PC-9 (cell line): ENCODE data around the gene TOX2. TPM values are rescaled to one million over a fixed set of nuclear protein-coding genes. Genes with fewer than 3 reads are reported as not detected.
A peak's percentile ranks its signal among the peaks of the same experiment; 100 is the strongest.

ENCODE experiments used
- BruUV-seq: library from RNA; stranded (reverse); fragments of 400-500 nt; replicated peaks from 2 replicates; lab custom pipeline; 2021; lab: Mats Ljungman, UMichigan
- CTCF ChIA-PET: fragments of 300-600 bp; sonication (Branson Sonifier 250); formaldehyde crosslinking; loops from one replicate; lab custom pipeline; 2022; ENCODE audit warnings: antibody characterized with exemption; lab: Charles Lee
- POLR2A ChIA-PET: fragments of 300-600 bp; sonication (Branson Sonifier 250); formaldehyde crosslinking; loops from one replicate; lab custom pipeline; 2022; ENCODE audit warnings: antibody characterized with exemption; ENCODE audit not compliant: unreplicated experiment; lab: Charles Lee
- DNase-seq, 2 experiments: peaks; one replicate each; pipeline versions ENCODE4 v3.0.0 to v3.0.0-alpha.2; 2015 to 2022; ENCODE audit warnings: mixed read lengths in 1 of 2
- H2AFZ ChIP-seq: fragments of 200-600 bp; sonication (generic); 2 replicates; pipeline ENCODE4 v1.8.1; 2017; ENCODE audit warnings: antibody characterized with exemption
- H3F3A ChIP-seq: fragments of 200-600 bp; sonication (generic); 2 replicates; pipeline ENCODE4 v1.8.1; 2017; ENCODE audit warnings: antibody characterized with exemption, mild to moderate bottlenecking, low read depth; ENCODE audit not compliant: insufficient read depth
- H3K27ac ChIP-seq: fragments of 200-600 bp; sonication (generic); 2 replicates; pipeline ENCODE4 v1.6.1; 2016; ENCODE audit warnings: mixed run types
- H3K27me3 ChIP-seq: fragments of 200-600 bp; sonication (generic); 2 replicates; pipeline ENCODE4 v1.6.1; 2016; ENCODE audit warnings: low read depth, mixed run types; ENCODE audit not compliant: insufficient read depth
- H3K36me3 ChIP-seq: fragments of 200-600 bp; sonication (generic); 2 replicates; pipeline ENCODE4 v1.6.1; 2016; ENCODE audit warnings: low read depth, mixed run types
- H3K4me1 ChIP-seq: fragments of 200-600 bp; sonication (generic); replicated peaks from 2 replicates; pipeline ENCODE4 v1.6.1; 2016; ENCODE audit warnings: mixed run types; ENCODE audit not compliant: insufficient read depth
- H3K4me2 ChIP-seq: fragments of 200-600 bp; sonication (generic); 2 replicates; pipeline ENCODE4 v1.6.1; 2017; ENCODE audit warnings: mixed run types
- H3K4me3 ChIP-seq: fragments of 200-600 bp; sonication (generic); 2 replicates; pipeline ENCODE4 v1.6.1; 2016; ENCODE audit warnings: mixed run types
- H3K79me2 ChIP-seq: fragments of 200-600 bp; sonication (generic); 2 replicates; pipeline ENCODE4 v1.6.1; 2017; ENCODE audit warnings: low read depth, mixed run types
- H3K9me2 ChIP-seq: fragments of 200-600 bp; sonication (generic); 2 replicates; pipeline ENCODE4 v1.8.1; 2017; ENCODE audit warnings: mild to moderate bottlenecking; ENCODE audit not compliant: insufficient read depth
- H3K9me3 ChIP-seq: fragments of 200-600 bp; sonication (generic); 2 replicates; pipeline ENCODE4 v1.8.1; 2016; ENCODE audit warnings: low read depth; ENCODE audit not compliant: insufficient read depth
- H4K20me1 ChIP-seq: fragments of 200-600 bp; sonication (generic); 2 replicates; pipeline ENCODE4 v1.8.1; 2017; ENCODE audit not compliant: insufficient read depth
- CTCF ChIP-seq: fragments of 200-600 bp; sonication (generic); conservative IDR thresholded peaks from 2 replicates; pipeline ENCODE4 v1.6.1; 2017; ENCODE audit warnings: mixed run types, antibody characterized with exemption, mild to moderate bottlenecking, moderate library complexity
- EZH2 ChIP-seq: fragments of 200-600 bp; sonication (generic); IDR thresholded peaks from 2 replicates; pipeline ENCODE4 v1.8.0; 2017; ENCODE audit warnings: antibody characterized with exemption, low read depth
- intact Hi-C: fragments of 100-400 bp; cut with micrococcal nuclease; formaldehyde crosslinking; loops from one replicate; pipeline ENCODE4 v1.10.0; 2022; ENCODE audit not compliant: unreplicated experiment
- total RNA-seq: library from RNA; stranded (reverse); gene quantifications from 2 replicates; pipeline ENCODE4 v1.2.3, GENCODE V29; 2021

The TOX2 gene
- total RNA-seq, 1 experiment from 2014 or later: 30.1 TPM

- no peak overlapping the region for H3K27ac ChIP-seq
- CTCF ChIA-PET: interaction anchor here (0.5 to 3.2 kb wide), 7 partner anchors 19 to 355 kb away, joined by 3 to 61 read pairs (median 3); partner anchors contain the start of gene JPH2
- H3F3A ChIP-seq: peaks cover 13% of the 10 kb centered on the region; the same call in 1 of the 2 replicates
- no peak for TF ChIP-seq EZH2
- no peak for TF ChIP-seq CTCF
- peaks cover 7% of the 10 kb centered on the region; the same call in 1 of the 2 replicates for H3K4me1 ChIP-seq
- H3K27me3 ChIP-seq: no peaks in the 10 kb centered on the region
- H3K4me2 ChIP-seq: no peak overlapping the region
- no peak overlapping the region for H3K4me3 ChIP-seq
- DNase-seq: no peak
- intact Hi-C loops: loop anchor here (1.0 to 10.0 kb wide), 6 partner anchors 74 to 499 kb away; partner anchors contain the start of genes FITM2 and OSER1
- BruUV-seq: no TSS peak
- H3K36me3 ChIP-seq: no peaks in the 10 kb centered on the region
- H3K9me2 ChIP-seq: no peaks in the 10 kb centered on the region
- H3K79me2 ChIP-seq: no peaks in the 10 kb centered on the region
- no peaks in the 10 kb centered on the region for H4K20me1 ChIP-seq
- no peaks in the 10 kb centered on the region for H3K9me3 ChIP-seq
- POLR2A ChIA-PET: interaction anchor here (0.5 to 1.0 kb wide), 3 partner anchors 74 to 456 kb away, joined by 3 to 15 read pairs (median 3); no protein-coding TSS in a partner anchor
- no peak overlapping the region for H2AFZ ChIP-seq
Measured at GRCh38 chr20:44115762-44116644, 201.4 kb downstream of the TOX2 start.

GRCh38 chr20:44117296-44118184 is 202.9 kb downstream of the TOX2 start:
- CTCF ChIA-PET: interaction anchor here (0.6 to 3.2 kb wide), 5 partner anchors 18 to 426 kb away, joined by 3 to 61 read pairs (median 4); partner anchors contain the start of gene JPH2

More at GRCh38 chr20:44117296-44118184, 202.9 kb downstream of the TOX2 start:
- intact Hi-C loops: loop anchor here (2.0 to 10.0 kb wide), 3 partner anchors 93 to 497 kb away; partner anchors contain the start of genes FITM2 and OSER1
- TF ChIP-seq EZH2: no peak
- TF ChIP-seq CTCF: no peak
- Histone ChIP-seq H3K79me2 (no peaks in the 10 kb centered on the region), H4K20me1 (no peaks in the 10 kb centered on the region), H3K4me1 (peaks cover 7% of the 10 kb centered on the region; the same call in 1 of the 2 replicates), H3K36me3 (no peaks in the 10 kb centered on the region), H3K4me3 (no peak overlapping the region), H3K4me2 (no peak overlapping the region), H2AFZ (no peak overlapping the region), H3K27me3 (no peaks in the 10 kb centered on the region), H3K9me3 (no peaks in the 10 kb centered on the region), H3K27ac (no peak overlapping the region), H3F3A (peaks cover 8% of the 10 kb centered on the region; the same call in 1 of the 2 replicates), H3K9me2 (no peaks in the 10 kb centered on the region)
- DNase-seq: peak in 1 of 2 experiments; percentile 18
- BruUV-seq: no TSS peak
- POLR2A ChIA-PET: interaction anchor here (0.5 to 1.0 kb wide), 4 partner anchors 48 to 73 kb away, joined by 3 to 15 read pairs (median 6); no protein-coding TSS in a partner anchor
